ENCODE measurements around the gene RHOBTB3.

Gene RHOBTB3

DNA sequence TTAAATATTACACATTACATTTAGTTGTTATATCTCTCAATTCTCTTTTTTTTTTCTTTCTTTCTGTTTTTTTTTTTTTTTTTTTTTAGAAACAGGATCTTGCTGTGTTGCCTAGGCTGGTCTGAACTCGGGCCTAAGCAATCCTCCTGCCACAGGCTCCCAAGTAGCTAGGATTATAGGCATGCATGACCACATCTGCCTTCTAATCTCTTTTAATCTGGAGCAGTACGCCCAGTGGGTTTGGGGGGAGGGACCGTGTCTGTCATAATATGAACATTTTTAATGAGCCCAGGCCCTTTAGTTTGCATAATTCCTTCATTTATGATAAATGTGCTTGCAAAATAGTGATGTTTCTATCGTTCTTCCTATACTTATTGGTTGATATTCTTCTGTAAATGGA, 10.3 kb downstream of the RHOBTB3 start:
- 50% methylated on average over 1 of the region's 4 CpGs for WGBS (ENCODE audit: insufficient coverage)
- CTCF ChIA-PET = interaction anchor here (0.7 to 1.3 kb wide), 4 partner anchors 9 to 102 kb away, joined by 3 read pairs; no protein-coding TSS in a partner anchor
- POLR2A ChIA-PET = no interaction called here
- Histone ChIP-seq H3K27me3 (replicated peaks in 2 of 5; ENCODE audit: control insufficient read depth in 4 of 5, insufficient read depth in 5 of 5, low read length in 4 of 5) (no peaks in the 10 kb centered on the region), H3K27ac (ENCODE audit: insufficient read depth in 1 of 2, low read depth in 1 of 2, low read length in 2 of 2, poor library complexity in 1 of 2, severe bottlenecking in 2 of 2) (no peak overlapping the region), H3K9me3 (ENCODE audit: control extremely low read depth in 1 of 5, control insufficient read depth in 4 of 5, insufficient read depth in 2 of 5, low read depth in 1 of 5, low read length in 4 of 5) (no peaks in the 10 kb centered on the region), H3K4me3 (ENCODE audit: control insufficient read depth in 1 of 7, extremely low read depth in 1 of 7, insufficient read depth in 4 of 7, low read depth in 2 of 7, low read length in 6 of 7) (no peak overlapping the region), H3K4me1 (ENCODE audit: control extremely low read depth in 1 of 4, control insufficient read depth in 4 of 4, insufficient read depth in 4 of 4, low read length in 3 of 4) (peaks cover 0 to 8% (median 5%) of the 10 kb centered on the region in 4 experiments), H3K36me3 (ENCODE audit: control insufficient read depth in 4 of 4, insufficient read depth in 4 of 4, low read length in 3 of 4) (peaks cover 3 to 12% (median 10%) of the 10 kb centered on the region in 4 experiments)
- DNase-seq = no peak

DNA sequence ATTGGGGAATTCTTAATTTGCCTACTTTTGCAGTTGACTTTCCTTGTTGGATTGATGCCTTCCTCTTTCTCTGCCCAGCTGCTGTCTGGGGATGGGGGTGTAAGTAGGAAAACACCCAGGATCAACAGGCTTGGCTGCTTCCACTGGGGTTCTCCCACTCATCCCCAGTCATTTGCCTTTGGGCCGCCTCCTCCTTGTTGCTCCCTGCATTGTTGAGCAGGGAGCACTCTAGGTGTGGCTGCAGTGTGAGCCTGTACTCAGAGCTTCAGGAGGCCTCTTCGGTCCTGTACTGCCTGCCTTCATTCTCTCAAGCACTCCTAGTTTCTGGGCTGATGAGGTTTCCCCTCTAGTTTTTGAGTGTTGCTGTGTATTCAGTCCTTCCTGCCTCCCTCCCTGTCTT, 12.1 kb downstream of the RHOBTB3 start:
- POLR2A ChIA-PET = no interaction called here
- WGBS (ENCODE audit: insufficient coverage) = 100% methylated on average over 2 of the region's 2 CpGs
- CTCF ChIA-PET = no interaction called here

GRCh38 chr5:95743877-95744276, 12.7 kb downstream of the RHOBTB3 start:
- ChIA-PET CTCF (interaction anchor here (2.5 kb wide), 1 partner anchor 13 kb away, joined by 10 read pairs; the partner anchor contains the start of gene RHOBTB3), POLR2A (no interaction called here)
- Histone ChIP-seq H3K27ac (ENCODE audit: insufficient read depth in 1 of 2, low read depth in 1 of 2, low read length in 2 of 2, poor library complexity in 1 of 2, severe bottlenecking in 2 of 2) (no peak overlapping the region), H3K36me3 (ENCODE audit: control insufficient read depth in 4 of 4, insufficient read depth in 4 of 4, low read length in 3 of 4) (peaks cover 5 to 18% (median 12%) of the 10 kb centered on the region in 4 experiments), H3K9me3 (ENCODE audit: control extremely low read depth in 1 of 5, control insufficient read depth in 4 of 5, insufficient read depth in 2 of 5, low read depth in 1 of 5, low read length in 4 of 5) (no peaks in the 10 kb centered on the region), H3K27me3 (replicated peaks in 2 of 5; ENCODE audit: control insufficient read depth in 4 of 5, insufficient read depth in 5 of 5, low read length in 4 of 5) (no peaks in the 10 kb centered on the region), H3K4me1 (ENCODE audit: control extremely low read depth in 1 of 4, control insufficient read depth in 4 of 4, insufficient read depth in 4 of 4, low read length in 3 of 4) (no peaks in the 10 kb centered on the region), H3K4me3 (ENCODE audit: control insufficient read depth in 1 of 7, extremely low read depth in 1 of 7, insufficient read depth in 4 of 7, low read depth in 2 of 7, low read length in 6 of 7) (no peak overlapping the region)
- no peak for DNase-seq
- WGBS (ENCODE audit: insufficient coverage) = 100% methylated on average over 1 of the region's 1 CpG

More for the DNA sequence above, 12.1 kb downstream of the RHOBTB3 start:
- DNase-seq = no peak
- Histone ChIP-seq H3K36me3 (ENCODE audit: control insufficient read depth in 4 of 4, insufficient read depth in 4 of 4, low read length in 3 of 4) (peaks cover 6 to 18% (median 12%) of the 10 kb centered on the region in 4 experiments), H3K27ac (ENCODE audit: insufficient read depth in 1 of 2, low read depth in 1 of 2, low read length in 2 of 2, poor library complexity in 1 of 2, severe bottlenecking in 2 of 2) (no peak overlapping the region), H3K27me3 (replicated peaks in 2 of 5; ENCODE audit: control insufficient read depth in 4 of 5, insufficient read depth in 5 of 5, low read length in 4 of 5) (no peaks in the 10 kb centered on the region), H3K9me3 (ENCODE audit: control extremely low read depth in 1 of 5, control insufficient read depth in 4 of 5, insufficient read depth in 2 of 5, low read depth in 1 of 5, low read length in 4 of 5) (no peaks in the 10 kb centered on the region), H3K4me1 (ENCODE audit: control extremely low read depth in 1 of 4, control insufficient read depth in 4 of 4, insufficient read depth in 4 of 4, low read length in 3 of 4) (peaks cover 0 to 3% (median 1%) of the 10 kb centered on the region in 4 experiments), H3K4me3 (ENCODE audit: control insufficient read depth in 1 of 7, extremely low read depth in 1 of 7, insufficient read depth in 4 of 7, low read depth in 2 of 7, low read length in 6 of 7) (no peak overlapping the region)

DNA sequence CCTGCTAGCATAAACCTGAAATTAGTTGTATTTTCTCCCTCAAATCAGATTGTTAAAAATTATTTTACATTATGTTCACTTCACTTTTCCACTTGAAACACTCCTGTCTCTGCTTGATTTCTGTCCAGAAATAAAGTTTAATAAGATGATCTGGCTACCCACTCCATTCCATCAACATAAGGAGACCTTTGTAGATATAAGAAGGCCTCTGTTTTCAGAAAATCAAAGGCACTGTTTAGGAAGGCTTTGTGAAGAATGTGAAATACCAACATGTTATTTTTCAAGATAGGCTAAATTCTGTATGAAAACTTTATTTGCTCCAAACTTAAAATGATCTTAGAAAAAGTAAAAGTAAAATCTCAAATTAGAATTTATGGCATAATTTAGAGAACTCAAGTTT, 15.1 kb downstream of the RHOBTB3 start:
- H3K27me3 ChIP-seq (replicated peaks in 2 of 5; ENCODE audit: control insufficient read depth in 4 of 5, insufficient read depth in 5 of 5, low read length in 4 of 5) = no peaks in the 10 kb centered on the region
- H3K36me3 ChIP-seq (ENCODE audit: control insufficient read depth in 4 of 4, insufficient read depth in 4 of 4, low read length in 3 of 4) = peaks cover 5 to 25% (median 16%) of the 10 kb centered on the region in 4 experiments
- no peaks in the 10 kb centered on the region for H3K4me1 ChIP-seq (ENCODE audit: control extremely low read depth in 1 of 4, control insufficient read depth in 4 of 4, insufficient read depth in 4 of 4, low read length in 3 of 4)
- ChIA-PET POLR2A (no interaction called here), CTCF (interaction anchor here (1.1 to 2.5 kb wide), 3 partner anchors 15 to 25 kb away, joined by 3 to 10 read pairs (median 4); partner anchors contain the start of gene RHOBTB3)
- H3K27ac ChIP-seq (ENCODE audit: insufficient read depth in 1 of 2, low read depth in 1 of 2, low read length in 2 of 2, poor library complexity in 1 of 2, severe bottlenecking in 2 of 2) = no peak overlapping the region
- no peaks in the 10 kb centered on the region for H3K9me3 ChIP-seq (ENCODE audit: control extremely low read depth in 1 of 5, control insufficient read depth in 4 of 5, insufficient read depth in 2 of 5, low read depth in 1 of 5, low read length in 4 of 5)
- DNase-seq = no peak
- no peak overlapping the region for H3K4me3 ChIP-seq (ENCODE audit: control insufficient read depth in 1 of 7, extremely low read depth in 1 of 7, insufficient read depth in 4 of 7, low read depth in 2 of 7, low read length in 6 of 7)

GRCh38 chr5:95746722-95747679, 15.9 kb downstream of the RHOBTB3 start:
- CTCF ChIA-PET = interaction anchor here (1.1 kb wide), 1 partner anchor 24 kb away, joined by 3 read pairs; no protein-coding TSS in a partner anchor
- no peak overlapping the region for H3K4me3 ChIP-seq (ENCODE audit: control insufficient read depth in 1 of 7, extremely low read depth in 1 of 7, insufficient read depth in 4 of 7, low read depth in 2 of 7, low read length in 6 of 7)
- H3K9me3 ChIP-seq (ENCODE audit: control extremely low read depth in 1 of 5, control insufficient read depth in 4 of 5, insufficient read depth in 2 of 5, low read depth in 1 of 5, low read length in 4 of 5) = no peaks in the 10 kb centered on the region
- H3K4me1 ChIP-seq (ENCODE audit: control extremely low read depth in 1 of 4, control insufficient read depth in 4 of 4, insufficient read depth in 4 of 4, low read length in 3 of 4) = no peaks in the 10 kb centered on the region
- H3K27me3 ChIP-seq (replicated peaks in 2 of 5; ENCODE audit: control insufficient read depth in 4 of 5, insufficient read depth in 5 of 5, low read length in 4 of 5) = no peaks in the 10 kb centered on the region
- H3K36me3 ChIP-seq (ENCODE audit: control insufficient read depth in 4 of 4, insufficient read depth in 4 of 4, low read length in 3 of 4) = peaks cover 5 to 25% (median 21%) of the 10 kb centered on the region in 4 experiments
- no peak for DNase-seq
- WGBS (ENCODE audit: insufficient coverage) = 91% methylated on average over 5 of the region's 8 CpGs
- POLR2A ChIA-PET = no interaction called here
- H3K27ac ChIP-seq (ENCODE audit: insufficient read depth in 1 of 2, low read depth in 1 of 2, low read length in 2 of 2, poor library complexity in 1 of 2, severe bottlenecking in 2 of 2) = no peak overlapping the region

- POLR2A ChIA-PET = no interaction called here
- CTCF ChIA-PET = interaction anchor here (1.0 to 1.1 kb wide), 2 partner anchors 10 to 78 kb away, joined by 3 read pairs; no protein-coding TSS in a partner anchor
- Histone ChIP-seq H3K4me1 (ENCODE audit: control extremely low read depth in 1 of 4, control insufficient read depth in 4 of 4, insufficient read depth in 4 of 4, low read length in 3 of 4) (no peaks in the 10 kb centered on the region), H3K36me3 (ENCODE audit: control insufficient read depth in 4 of 4, insufficient read depth in 4 of 4, low read length in 3 of 4) (peaks cover 9 to 29% (median 27%) of the 10 kb centered on the region in 4 experiments), H3K4me3 (ENCODE audit: control insufficient read depth in 1 of 7, extremely low read depth in 1 of 7, insufficient read depth in 4 of 7, low read depth in 2 of 7, low read length in 6 of 7) (no peak overlapping the region), H3K9me3 (ENCODE audit: control extremely low read depth in 1 of 5, control insufficient read depth in 4 of 5, insufficient read depth in 2 of 5, low read depth in 1 of 5, low read length in 4 of 5) (no peaks in the 10 kb centered on the region), H3K27me3 (replicated peaks in 2 of 5; ENCODE audit: control insufficient read depth in 4 of 5, insufficient read depth in 5 of 5, low read length in 4 of 5) (no peaks in the 10 kb centered on the region), H3K27ac (ENCODE audit: insufficient read depth in 1 of 2, low read depth in 1 of 2, low read length in 2 of 2, poor library complexity in 1 of 2, severe bottlenecking in 2 of 2) (no peak overlapping the region)
- no peak for DNase-seq
- WGBS (ENCODE audit: insufficient coverage) = 67% methylated on average over 1 of the region's 2 CpGs
Observed at GRCh38 chr5:95748133-95748532, 17.0 kb downstream of the RHOBTB3 start.

- WGBS (ENCODE audit: insufficient coverage) = no CpG with 5 or more reads among the region's 2 CpGs
- Histone ChIP-seq H3K4me1 (ENCODE audit: control extremely low read depth in 1 of 4, control insufficient read depth in 4 of 4, insufficient read depth in 4 of 4, low read length in 3 of 4) (peaks cover 0 to 3% (median under 1%) of the 10 kb centered on the region in 4 experiments), H3K27ac (ENCODE audit: insufficient read depth in 1 of 2, low read depth in 1 of 2, low read length in 2 of 2, poor library complexity in 1 of 2, severe bottlenecking in 2 of 2) (no peak overlapping the region), H3K9me3 (ENCODE audit: control extremely low read depth in 1 of 5, control insufficient read depth in 4 of 5, insufficient read depth in 2 of 5, low read depth in 1 of 5, low read length in 4 of 5) (no peaks in the 10 kb centered on the region), H3K27me3 (replicated peaks in 2 of 5; ENCODE audit: control insufficient read depth in 4 of 5, insufficient read depth in 5 of 5, low read length in 4 of 5) (no peaks in the 10 kb centered on the region), H3K4me3 (ENCODE audit: control insufficient read depth in 1 of 7, extremely low read depth in 1 of 7, insufficient read depth in 4 of 7, low read depth in 2 of 7, low read length in 6 of 7) (no peak overlapping the region), H3K36me3 (ENCODE audit: control insufficient read depth in 4 of 4, insufficient read depth in 4 of 4, low read length in 3 of 4) (peaks cover 15 to 32% (median 28%) of the 10 kb centered on the region in 4 experiments)
- ChIA-PET CTCF (interaction anchor here (1.7 kb wide), 1 partner anchor 24 kb away, joined by 4 read pairs; no protein-coding TSS in a partner anchor), POLR2A (no interaction called here)
- DNase-seq = no peak
Observed at GRCh38 chr5:95754545-95754944, 23.4 kb downstream of the RHOBTB3 start.

Data from common myeloid progenitor, CD34-positive (primary cell).